MM.1S (cell line): Measurements from ENCODE around the gene DHRSX.

ENCODE experiments used
- DNase-seq: peaks from one replicate; pipeline ENCODE4 v3.0.0-alpha.2; 2015
- H2AFZ ChIP-seq: fragments of 300-600 bp; sonication (generic); 2 replicates; pipeline ENCODE4 v1.6.0; 2016; ENCODE audit warnings: antibody characterized with exemption, low read length
- H3F3A ChIP-seq: fragments of 300-600 bp; sonication (generic); 2 replicates; pipeline ENCODE4 v1.6.1; 2016; ENCODE audit warnings: mild to moderate bottlenecking, antibody characterized with exemption, low read length, moderate library complexity, mixed read lengths; ENCODE audit not compliant: insufficient read depth
- H3K27ac ChIP-seq: fragments of 300-600 bp; sonication (generic); 2 replicates; pipeline ENCODE4 v1.5.1; 2016; ENCODE audit warnings: mild to moderate bottlenecking, low read length
- H3K27me3 ChIP-seq: fragments of 300-600 bp; sonication (generic); replicated peaks from 2 replicates; pipeline ENCODE4 v1.6.0; 2016; ENCODE audit warnings: low read length; ENCODE audit not compliant: insufficient read depth
- H3K36me3 ChIP-seq: fragments of 300-600 bp; sonication (generic); replicated peaks from 2 replicates; pipeline ENCODE4 v1.6.1; 2016; ENCODE audit warnings: mild to moderate bottlenecking, low read length, mixed read lengths; ENCODE audit not compliant: insufficient read depth
- H3K4me1 ChIP-seq: fragments of 300-600 bp; sonication (generic); 2 replicates; pipeline ENCODE4 v1.6.1; 2016; ENCODE audit warnings: low read length, mixed read lengths
- H3K4me2 ChIP-seq: fragments of 300-600 bp; sonication (generic); 2 replicates; pipeline ENCODE4 v1.6.0; 2016; ENCODE audit warnings: low read depth, low read length
- H3K4me3 ChIP-seq: fragments of 300-600 bp; sonication (generic); 2 replicates; pipeline ENCODE4 v1.5.1; 2016; ENCODE audit warnings: low read length, mixed read lengths
- H3K79me2 ChIP-seq: fragments of 300-600 bp; sonication (generic); 2 replicates; pipeline ENCODE4 v1.6.1; 2016; ENCODE audit warnings: mixed run types, low read length, mixed read lengths
- H3K9ac ChIP-seq: fragments of 300-600 bp; sonication (generic); 2 replicates; pipeline ENCODE4 v1.6.1; 2016; ENCODE audit warnings: low read length, mixed read lengths
- H3K9me2 ChIP-seq: fragments of 300-600 bp; sonication (generic); replicated peaks from 2 replicates; pipeline ENCODE4 v1.6.1; 2016; ENCODE audit warnings: mild to moderate bottlenecking, low read length, mixed read lengths; ENCODE audit not compliant: insufficient read depth
- H3K9me3 ChIP-seq: fragments of 300-600 bp; sonication (generic); replicated peaks from 2 replicates; pipeline ENCODE4 v1.6.1; 2016; ENCODE audit warnings: mild to moderate bottlenecking, low read length, mixed read lengths; ENCODE audit not compliant: insufficient read depth
- H4K20me1 ChIP-seq: fragments of 300-600 bp; sonication (generic); 2 replicates; pipeline ENCODE4 v1.6.1; 2016; ENCODE audit warnings: mild to moderate bottlenecking, low read length, moderate library complexity, mixed read lengths; ENCODE audit not compliant: insufficient read depth
- CTCF ChIP-seq: fragments of 300-600 bp; sonication (generic); IDR thresholded peaks from 2 replicates; pipeline ENCODE4 v1.5.1; 2016; ENCODE audit warnings: antibody characterized with exemption, low read length, mixed read lengths
- EZH2 ChIP-seq: fragments of 300-600 bp; sonication (generic); optimal IDR thresholded peaks from 2 replicates; pipeline ENCODE3; 2017; ENCODE audit warnings: low read depth, mild to moderate bottlenecking, antibody characterized with exemption, low read length, mixed read lengths
- EZH2phosphoT487 ChIP-seq: fragments of 300-600 bp; sonication (generic); IDR thresholded peaks from 2 replicates; pipeline ENCODE4 v1.6.1; 2018; ENCODE audit warnings: antibody characterized with exemption, low read length

Gene DHRSX

DNA sequence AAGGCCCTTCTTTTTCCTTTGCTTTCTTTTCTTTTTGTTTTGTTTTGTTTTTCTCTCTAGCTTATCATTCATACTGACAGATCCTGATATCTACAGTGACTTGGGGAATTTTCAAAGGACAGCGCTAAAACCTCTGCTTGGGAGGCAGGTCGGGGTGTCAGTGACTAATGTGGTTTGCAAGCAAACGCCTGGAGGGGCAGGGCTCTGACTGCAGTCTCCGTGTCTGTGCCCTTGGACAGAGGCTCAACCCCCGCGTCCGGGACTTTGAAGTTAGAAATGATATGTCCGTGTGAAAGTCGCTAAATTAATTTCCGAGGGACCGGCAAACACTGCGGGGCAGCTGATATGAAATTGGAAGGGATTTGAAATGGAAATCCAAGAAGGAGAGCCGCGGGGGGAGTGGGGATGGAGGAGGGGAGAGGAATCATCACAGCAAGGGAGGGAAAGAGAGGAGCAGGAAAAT is 312.4 kb downstream of the DHRSX start:
- Histone ChIP-seq H3K9ac (no peak overlapping the region), H3K4me1 (no peaks in the 10 kb centered on the region), H3F3A (no peaks in the 10 kb centered on the region), H3K27ac (no peak overlapping the region), H4K20me1 (no peaks in the 10 kb centered on the region), H3K27me3 (no peaks in the 10 kb centered on the region), H3K9me3 (no peaks in the 10 kb centered on the region), H3K79me2 (no peaks in the 10 kb centered on the region), H3K4me2 (no peak overlapping the region), H3K9me2 (no peaks in the 10 kb centered on the region), H2AFZ (no peak overlapping the region), H3K4me3 (no peak overlapping the region), H3K36me3 (no peaks in the 10 kb centered on the region)
- no peak for TF ChIP-seq EZH2
- TF ChIP-seq EZH2phosphoT487 = no peak
- no peak for TF ChIP-seq CTCF
- no peak for DNase-seq

- no peak overlapping the region for H2AFZ ChIP-seq
- H3K9me2 ChIP-seq = no peaks in the 10 kb centered on the region
- no peak overlapping the region for H3K4me2 ChIP-seq
- no peak for DNase-seq
- H3K4me3 ChIP-seq = no peak overlapping the region
- H3K79me2 ChIP-seq = no peaks in the 10 kb centered on the region
- H3K4me1 ChIP-seq = no peaks in the 10 kb centered on the region
- no peaks in the 10 kb centered on the region for H3K27me3 ChIP-seq
- no peaks in the 10 kb centered on the region for H3K36me3 ChIP-seq
- no peaks in the 10 kb centered on the region for H3K9me3 ChIP-seq
- H3K9ac ChIP-seq = no peak overlapping the region
- TF ChIP-seq CTCF = no peak
- TF ChIP-seq EZH2phosphoT487 = no peak
- no peak for TF ChIP-seq EZH2
- no peak overlapping the region for H3K27ac ChIP-seq
- no peaks in the 10 kb centered on the region for H3F3A ChIP-seq
- H4K20me1 ChIP-seq = no peaks in the 10 kb centered on the region
These were observed 313.2 kb downstream of the DHRSX start for GRCh38 chrX:2187352-2188115.

- Histone ChIP-seq H4K20me1 (no peaks in the 10 kb centered on the region), H3K27me3 (no peaks in the 10 kb centered on the region), H2AFZ (no peak overlapping the region), H3K9me3 (no peaks in the 10 kb centered on the region), H3K9me2 (no peaks in the 10 kb centered on the region), H3K27ac (no peak overlapping the region), H3F3A (no peaks in the 10 kb centered on the region), H3K4me2 (no peak overlapping the region), H3K36me3 (no peaks in the 10 kb centered on the region), H3K4me3 (no peak overlapping the region), H3K4me1 (no peaks in the 10 kb centered on the region), H3K9ac (no peak overlapping the region), H3K79me2 (no peaks in the 10 kb centered on the region)
- DNase-seq = no peak
- no peak for TF ChIP-seq CTCF
- TF ChIP-seq EZH2phosphoT487 = no peak
- TF ChIP-seq EZH2 = no peak
These were observed 315.3 kb downstream of the DHRSX start for GRCh38 chrX:2185341-2186082.
